ENCODE results near the gene TAF6L.

- TF ChIP-seq SUZ12 (IDR thresholded peaks at IDR 0.05; ENCODE audit: extremely low read depth, insufficient read depth, insufficient read length) (no peak), YY1 (IDR thresholded peaks at IDR 0.05; ENCODE audit: insufficient read depth, insufficient read length) (no peak)
Measured at GRCh38 chr11:62728171-62728988, 42.8 kb upstream of the TAF6L start, which contains the start of gene TTC9C.
